Measurements from ENCODE around the gene SYNPO2L.

The SYNPO2L gene

GRCh38 chr10:73647875-73648651 is 7.8 kb downstream of the SYNPO2L start:
- peak; percentile 64 for ATAC-seq
- no peak for TF ChIP-seq ZNF565 (CRISPR knock-in tag; conservative IDR thresholded peaks at IDR 0.05; ENCODE audit: low read depth)
- TF ChIP-seq GLIS3 (CRISPR knock-in tag; IDR thresholded peaks at IDR 0.05), result no peak
- TF ChIP-seq, protein P1, sequence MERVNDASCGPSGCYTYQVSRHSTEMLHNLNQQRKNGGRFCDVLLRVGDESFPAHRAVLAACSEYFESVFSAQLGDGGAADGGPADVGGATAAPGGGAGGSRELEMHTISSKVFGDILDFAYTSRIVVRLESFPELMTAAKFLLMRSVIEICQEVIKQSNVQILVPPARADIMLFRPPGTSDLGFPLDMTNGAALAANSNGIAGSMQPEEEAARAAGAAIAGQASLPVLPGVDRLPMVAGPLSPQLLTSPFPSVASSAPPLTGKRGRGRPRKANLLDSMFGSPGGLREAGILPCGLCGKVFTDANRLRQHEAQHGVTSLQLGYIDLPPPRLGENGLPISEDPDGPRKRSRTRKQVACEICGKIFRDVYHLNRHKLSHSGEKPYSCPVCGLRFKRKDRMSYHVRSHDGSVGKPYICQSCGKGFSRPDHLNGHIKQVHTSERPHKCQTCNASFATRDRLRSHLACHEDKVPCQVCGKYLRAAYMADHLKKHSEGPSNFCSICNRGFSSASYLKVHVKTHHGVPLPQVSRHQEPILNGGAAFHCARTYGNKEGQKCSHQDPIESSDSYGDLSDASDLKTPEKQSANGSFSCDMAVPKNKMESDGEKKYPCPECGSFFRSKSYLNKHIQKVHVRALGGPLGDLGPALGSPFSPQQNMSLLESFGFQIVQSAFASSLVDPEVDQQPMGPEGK (CRISPR knock-in tag; IDR thresholded peaks at IDR 0.05; ENCODE audit: borderline replicate concordance), result no peak

- TF ChIP-seq SNAI2 (CRISPR knock-in tag; IDR thresholded peaks at IDR 0.05) (no peak), BACH2 (CRISPR knock-in tag; IDR thresholded peaks at IDR 0.05; ENCODE audit: borderline replicate concordance) (no peak), RARB (CRISPR knock-in tag; IDR thresholded peaks at IDR 0.05) (no peak), ZC3H10 (CRISPR knock-in tag; IDR thresholded peaks at IDR 0.05) (no peak), ZNF8 (CRISPR knock-in tag; IDR thresholded peaks at IDR 0.05) (no peak), TOX (CRISPR knock-in tag; IDR thresholded peaks at IDR 0.05; ENCODE audit: borderline replicate concordance) (no peak), ZNF70 (CRISPR knock-in tag; IDR thresholded peaks at IDR 0.05) (no peak), ZFP3 (CRISPR knock-in tag; IDR thresholded peaks at IDR 0.05) (no peak), TSHZ2 (CRISPR knock-in tag; IDR thresholded peaks at IDR 0.05) (no peak), ESRRG (CRISPR knock-in tag; IDR thresholded peaks at IDR 0.05) (no peak), CSRNP3 (CRISPR knock-in tag; IDR thresholded peaks at IDR 0.05) (no peak), PPARA (CRISPR knock-in tag; IDR thresholded peaks at IDR 0.05; ENCODE audit: borderline replicate concordance) (no peak), ZNF565 (CRISPR knock-in tag; conservative IDR thresholded peaks at IDR 0.05; ENCODE audit: low read depth) (no peak), ZFP30 (CRISPR knock-in tag; IDR thresholded peaks at IDR 0.05) (no peak), TCF4 (CRISPR knock-in tag; IDR thresholded peaks at IDR 0.05; ENCODE audit: borderline replicate concordance) (no peak), CSDC2 (CRISPR knock-in tag; IDR thresholded peaks at IDR 0.05) (no peak), GLIS3 (CRISPR knock-in tag; IDR thresholded peaks at IDR 0.05) (no peak), ISL1 (CRISPR knock-in tag; IDR thresholded peaks at IDR 0.05) (no peak)
- TF ChIP-seq, protein P2, sequence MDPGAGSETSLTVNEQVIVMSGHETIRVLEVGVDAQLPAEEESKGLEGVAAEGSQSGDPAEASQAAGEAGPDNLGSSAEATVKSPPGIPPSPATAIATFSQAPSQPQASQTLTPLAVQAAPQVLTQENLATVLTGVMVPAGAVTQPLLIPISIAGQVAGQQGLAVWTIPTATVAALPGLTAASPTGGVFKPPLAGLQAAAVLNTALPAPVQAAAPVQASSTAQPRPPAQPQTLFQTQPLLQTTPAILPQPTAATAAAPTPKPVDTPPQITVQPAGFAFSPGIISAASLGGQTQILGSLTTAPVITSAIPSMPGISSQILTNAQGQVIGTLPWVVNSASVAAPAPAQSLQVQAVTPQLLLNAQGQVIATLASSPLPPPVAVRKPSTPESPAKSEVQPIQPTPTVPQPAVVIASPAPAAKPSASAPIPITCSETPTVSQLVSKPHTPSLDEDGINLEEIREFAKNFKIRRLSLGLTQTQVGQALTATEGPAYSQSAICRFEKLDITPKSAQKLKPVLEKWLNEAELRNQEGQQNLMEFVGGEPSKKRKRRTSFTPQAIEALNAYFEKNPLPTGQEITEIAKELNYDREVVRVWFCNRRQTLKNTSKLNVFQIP (CRISPR knock-in tag; IDR thresholded peaks at IDR 0.05; ENCODE audit: borderline replicate concordance, low read depth), result no peak
- TF ChIP-seq, protein P3, sequence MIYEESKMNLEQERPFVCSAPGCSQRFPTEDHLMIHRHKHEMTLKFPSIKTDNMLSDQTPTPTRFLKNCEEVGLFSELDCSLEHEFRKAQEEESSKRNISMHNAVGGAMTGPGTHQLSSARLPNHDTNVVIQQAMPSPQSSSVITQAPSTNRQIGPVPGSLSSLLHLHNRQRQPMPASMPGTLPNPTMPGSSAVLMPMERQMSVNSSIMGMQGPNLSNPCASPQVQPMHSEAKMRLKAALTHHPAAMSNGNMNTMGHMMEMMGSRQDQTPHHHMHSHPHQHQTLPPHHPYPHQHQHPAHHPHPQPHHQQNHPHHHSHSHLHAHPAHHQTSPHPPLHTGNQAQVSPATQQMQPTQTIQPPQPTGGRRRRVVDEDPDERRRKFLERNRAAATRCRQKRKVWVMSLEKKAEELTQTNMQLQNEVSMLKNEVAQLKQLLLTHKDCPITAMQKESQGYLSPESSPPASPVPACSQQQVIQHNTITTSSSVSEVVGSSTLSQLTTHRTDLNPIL (CRISPR knock-in tag; IDR thresholded peaks at IDR 0.05; ENCODE audit: low read depth), result no peak
- peak; percentile 80 for ATAC-seq
These were observed 8.5 kb downstream of the SYNPO2L start for GRCh38 chr10:73647211-73647874.

Measured in SK-N-SH treated with all-trans-retinoic acid at 6 μM for 48 hours (cell line).